ENCODE data around the gene HOXC9. TPM values are rescaled to one million over a fixed set of nuclear protein-coding genes. Genes with fewer than 3 reads are reported as not detected.

The HOXC9 gene
- total RNA-seq, 1 experiment from 2014 or later: 6.0 TPM

DNA sequence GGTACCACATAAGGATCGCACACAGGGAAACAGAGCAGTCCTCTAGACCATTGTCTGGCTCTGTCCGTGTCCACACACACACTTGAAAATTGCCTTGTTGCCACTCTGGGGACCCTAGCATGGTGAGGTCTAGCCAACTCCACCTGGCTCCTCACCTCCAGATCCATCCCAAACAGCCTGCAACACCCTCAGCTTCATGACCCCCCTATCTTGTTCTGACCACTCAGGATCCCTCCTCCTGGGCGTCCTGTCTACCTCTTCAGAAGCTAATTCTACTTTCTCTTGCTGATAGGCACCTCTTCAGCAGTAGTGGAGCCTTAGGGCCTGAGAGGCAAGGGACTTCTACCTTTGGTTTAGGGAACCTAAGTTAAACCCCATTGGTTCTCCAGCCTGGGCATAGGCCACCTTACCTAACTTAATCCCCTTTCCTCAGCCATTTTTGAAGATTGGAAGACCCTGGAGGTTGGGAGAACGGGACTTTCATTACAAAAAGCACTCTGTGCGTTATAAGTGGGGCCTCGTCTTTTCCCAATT is 32.2 kb downstream of the HOXC9 start:
- H3K4me3 Mint-ChIP-seq (ENCODE audit: unreplicated experiment): peak overlapping the region; percentile 71
- no peak for DNase-seq (ENCODE audit: unreplicated experiment)
- BruUV-seq (replicated peaks): no TSS peak
- POLR2A ChIA-PET: interaction anchor here (0.5 to 2.6 kb wide), 16 partner anchors 8 to 406 kb away, joined by 3 to 31 read pairs (median 4); partner anchors contain the start of genes ATF7, HOXC8 and SMUG1
- no peaks in the 10 kb centered on the region for H3K9me3 Mint-ChIP-seq (ENCODE audit: unreplicated experiment)
- CTCF ChIA-PET: interaction anchor here (0.6 to 9.4 kb wide), 42 partner anchors 9 to 799 kb away, joined by 3 to 233 read pairs (median 4); partner anchors contain the start of genes HOXC4, HOXC8, HOXC9 and SMUG1
- H3K27ac Mint-ChIP-seq (ENCODE audit: low read depth, unreplicated experiment): no peak overlapping the region
- peaks cover 20% of the 10 kb centered on the region for H3K36me3 Mint-ChIP-seq (ENCODE audit: insufficient read depth, unreplicated experiment)
- TF ChIP-seq, protein P1, sequence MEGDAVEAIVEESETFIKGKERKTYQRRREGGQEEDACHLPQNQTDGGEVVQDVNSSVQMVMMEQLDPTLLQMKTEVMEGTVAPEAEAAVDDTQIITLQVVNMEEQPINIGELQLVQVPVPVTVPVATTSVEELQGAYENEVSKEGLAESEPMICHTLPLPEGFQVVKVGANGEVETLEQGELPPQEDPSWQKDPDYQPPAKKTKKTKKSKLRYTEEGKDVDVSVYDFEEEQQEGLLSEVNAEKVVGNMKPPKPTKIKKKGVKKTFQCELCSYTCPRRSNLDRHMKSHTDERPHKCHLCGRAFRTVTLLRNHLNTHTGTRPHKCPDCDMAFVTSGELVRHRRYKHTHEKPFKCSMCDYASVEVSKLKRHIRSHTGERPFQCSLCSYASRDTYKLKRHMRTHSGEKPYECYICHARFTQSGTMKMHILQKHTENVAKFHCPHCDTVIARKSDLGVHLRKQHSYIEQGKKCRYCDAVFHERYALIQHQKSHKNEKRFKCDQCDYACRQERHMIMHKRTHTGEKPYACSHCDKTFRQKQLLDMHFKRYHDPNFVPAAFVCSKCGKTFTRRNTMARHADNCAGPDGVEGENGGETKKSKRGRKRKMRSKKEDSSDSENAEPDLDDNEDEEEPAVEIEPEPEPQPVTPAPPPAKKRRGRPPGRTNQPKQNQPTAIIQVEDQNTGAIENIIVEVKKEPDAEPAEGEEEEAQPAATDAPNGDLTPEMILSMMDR (IDR thresholded peaks at IDR 0.05; ENCODE audit: unreplicated experiment): no peak
- intact Hi-C loops (cut with micrococcal nuclease): loop anchor here (1.0 to 2.0 kb wide), 4 partner anchors 26 to 169 kb away; no protein-coding TSS in a partner anchor
- H3K4me1 Mint-ChIP-seq (ENCODE audit: insufficient read depth, unreplicated experiment): peaks cover 8% of the 10 kb centered on the region
- no peaks in the 10 kb centered on the region for H3K27me3 Mint-ChIP-seq (ENCODE audit: insufficient read depth, unreplicated experiment)

DNA sequence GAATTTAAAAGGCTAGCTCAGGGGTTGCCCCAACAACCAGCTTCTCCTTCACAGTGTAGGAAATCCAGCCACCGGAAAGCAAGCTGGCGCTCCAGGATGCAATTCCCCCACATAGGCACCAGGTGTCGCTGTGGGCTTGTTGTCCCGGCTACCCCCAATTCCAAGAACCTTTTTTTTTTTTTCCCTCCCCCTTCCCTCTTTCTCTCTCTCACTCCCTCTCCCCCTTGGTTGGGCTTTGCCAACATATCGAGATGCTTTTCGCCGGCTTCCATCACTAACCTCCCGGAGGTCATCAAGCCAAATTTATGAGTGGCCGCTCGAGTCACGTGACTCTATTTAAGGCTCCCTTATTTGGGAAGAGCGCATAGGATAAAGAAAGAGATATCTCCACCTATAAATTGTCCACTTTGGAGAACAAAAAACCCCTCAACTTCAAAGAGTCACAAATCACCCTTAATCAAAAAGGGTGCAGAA is 32.7 kb downstream of the HOXC9 start, which contains the start of gene HOXC5:
Gene HOXC5, plus strand, starts transcription at position 424 of the 474 bp plus-strand sequence. CDS start 73 bp downstream, outside the sequence.
- TF ChIP-seq, protein P1 (IDR thresholded peaks at IDR 0.05; ENCODE audit: unreplicated experiment): peak; percentile 98
- peaks cover 20% of the 10 kb centered on the region for H3K36me3 Mint-ChIP-seq (ENCODE audit: insufficient read depth, unreplicated experiment)
- H3K4me1 Mint-ChIP-seq (ENCODE audit: insufficient read depth, unreplicated experiment): peaks cover 11% of the 10 kb centered on the region
- intact Hi-C loops (cut with micrococcal nuclease): loop anchor here (1.0 to 2.0 kb wide), 4 partner anchors 26 to 169 kb away; no protein-coding TSS in a partner anchor
- POLR2A ChIA-PET: interaction anchor here (0.5 to 2.6 kb wide), 16 partner anchors 9 to 407 kb away, joined by 3 to 31 read pairs (median 4); partner anchors contain the start of genes ATF7, HOXC8 and SMUG1
- no peak within 1 kb of the TSS for H3K27ac Mint-ChIP-seq (ENCODE audit: low read depth, unreplicated experiment)
- BruUV-seq (replicated peaks): no TSS peak
- peak within 1 kb of the TSS; percentile 71 for H3K4me3 Mint-ChIP-seq (ENCODE audit: unreplicated experiment)
- peak; percentile 88 for DNase-seq (ENCODE audit: unreplicated experiment)
- CTCF ChIA-PET: interaction anchor here (0.6 to 9.4 kb wide), 48 partner anchors 9 to 346 kb away, joined by 3 to 233 read pairs (median 4); partner anchors contain the start of genes HOXC4, HOXC8, HOXC9 and SMUG1
- H3K27me3 Mint-ChIP-seq (ENCODE audit: insufficient read depth, unreplicated experiment): no peaks in the 10 kb centered on the region
- H3K9me3 Mint-ChIP-seq (ENCODE audit: unreplicated experiment): no peaks in the 10 kb centered on the region

DNA sequence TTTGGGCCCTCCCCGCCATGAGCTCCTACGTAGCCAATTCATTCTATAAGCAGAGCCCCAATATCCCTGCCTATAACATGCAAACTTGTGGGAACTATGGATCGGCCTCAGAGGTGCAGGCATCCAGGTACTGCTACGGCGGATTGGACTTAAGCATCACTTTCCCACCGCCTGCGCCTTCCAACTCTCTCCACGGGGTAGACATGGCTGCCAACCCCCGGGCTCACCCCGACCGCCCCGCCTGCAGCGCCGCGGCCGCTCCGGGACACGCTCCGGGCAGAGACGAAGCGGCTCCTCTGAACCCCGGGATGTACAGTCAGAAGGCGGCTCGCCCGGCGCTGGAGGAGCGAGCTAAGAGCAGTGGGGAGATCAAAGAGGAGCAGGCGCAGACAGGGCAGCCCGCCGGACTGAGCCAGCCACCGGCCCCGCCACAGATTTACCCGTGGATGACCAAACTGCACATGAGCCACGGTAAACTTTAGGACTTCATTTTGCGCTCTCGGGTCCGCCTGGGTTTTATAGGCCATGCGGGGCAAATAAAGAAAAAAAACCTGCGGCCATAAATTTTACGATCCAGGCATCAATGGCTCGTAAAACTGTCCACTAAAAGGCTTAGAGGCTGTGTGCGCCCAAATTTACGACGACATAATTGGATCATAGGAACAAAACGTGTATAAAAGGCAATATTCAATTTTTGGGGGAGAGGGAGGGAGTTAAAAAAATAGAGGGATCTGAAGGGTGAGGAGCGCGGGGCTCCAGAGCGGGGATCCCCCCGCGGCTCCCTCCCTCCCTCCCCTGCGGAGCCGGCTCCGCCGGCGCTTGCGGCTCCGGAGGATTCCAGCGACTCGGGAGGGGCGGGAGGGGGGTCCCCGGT is 33.4 kb downstream of the HOXC9 start:
- H3K36me3 Mint-ChIP-seq (ENCODE audit: insufficient read depth, unreplicated experiment): peaks cover 20% of the 10 kb centered on the region
- H3K27ac Mint-ChIP-seq (ENCODE audit: low read depth, unreplicated experiment): no peak overlapping the region
- H3K9me3 Mint-ChIP-seq (ENCODE audit: unreplicated experiment): no peaks in the 10 kb centered on the region
- H3K4me3 Mint-ChIP-seq (ENCODE audit: unreplicated experiment): peak overlapping the region; percentile 71
- peaks cover 11% of the 10 kb centered on the region for H3K4me1 Mint-ChIP-seq (ENCODE audit: insufficient read depth, unreplicated experiment)
- intact Hi-C loops (cut with micrococcal nuclease): loop anchor here (2.0 kb wide), 1 partner anchor 93 kb away; no protein-coding TSS in a partner anchor
- ChIA-PET POLR2A (interaction anchor here (0.6 to 2.6 kb wide), 15 partner anchors 10 to 175 kb away, joined by 3 to 31 read pairs (median 5); partner anchors contain the start of genes HOXC8 and SMUG1), CTCF (interaction anchor here (0.6 to 9.4 kb wide), 28 partner anchors 8 to 346 kb away, joined by 3 to 233 read pairs (median 5); partner anchors contain the start of genes HOXC4, HOXC8 and SMUG1)
- TF ChIP-seq, protein P1 (IDR thresholded peaks at IDR 0.05; ENCODE audit: unreplicated experiment): no peak
- TSS peak; percentile 11 for BruUV-seq (replicated peaks)
- no peaks in the 10 kb centered on the region for H3K27me3 Mint-ChIP-seq (ENCODE audit: insufficient read depth, unreplicated experiment)
- peak; percentile 54 for DNase-seq (ENCODE audit: unreplicated experiment)
